Cerebellar nuclear complex (tissue), 1 donor: ENCODE data around the gene EFNB2.
A peak's percentile ranks its signal among the peaks of the same experiment; 100 is the strongest.

Source experiments
- DNase-seq, 2 experiments: peaks; one replicate each; lab custom pipeline; 2025; lab: John Stamatoyannopoulos, UW

Gene EFNB2, protein sequence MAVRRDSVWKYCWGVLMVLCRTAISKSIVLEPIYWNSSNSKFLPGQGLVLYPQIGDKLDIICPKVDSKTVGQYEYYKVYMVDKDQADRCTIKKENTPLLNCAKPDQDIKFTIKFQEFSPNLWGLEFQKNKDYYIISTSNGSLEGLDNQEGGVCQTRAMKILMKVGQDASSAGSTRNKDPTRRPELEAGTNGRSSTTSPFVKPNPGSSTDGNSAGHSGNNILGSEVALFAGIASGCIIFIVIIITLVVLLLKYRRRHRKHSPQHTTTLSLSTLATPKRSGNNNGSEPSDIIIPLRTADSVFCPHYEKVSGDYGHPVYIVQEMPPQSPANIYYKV

DNA sequence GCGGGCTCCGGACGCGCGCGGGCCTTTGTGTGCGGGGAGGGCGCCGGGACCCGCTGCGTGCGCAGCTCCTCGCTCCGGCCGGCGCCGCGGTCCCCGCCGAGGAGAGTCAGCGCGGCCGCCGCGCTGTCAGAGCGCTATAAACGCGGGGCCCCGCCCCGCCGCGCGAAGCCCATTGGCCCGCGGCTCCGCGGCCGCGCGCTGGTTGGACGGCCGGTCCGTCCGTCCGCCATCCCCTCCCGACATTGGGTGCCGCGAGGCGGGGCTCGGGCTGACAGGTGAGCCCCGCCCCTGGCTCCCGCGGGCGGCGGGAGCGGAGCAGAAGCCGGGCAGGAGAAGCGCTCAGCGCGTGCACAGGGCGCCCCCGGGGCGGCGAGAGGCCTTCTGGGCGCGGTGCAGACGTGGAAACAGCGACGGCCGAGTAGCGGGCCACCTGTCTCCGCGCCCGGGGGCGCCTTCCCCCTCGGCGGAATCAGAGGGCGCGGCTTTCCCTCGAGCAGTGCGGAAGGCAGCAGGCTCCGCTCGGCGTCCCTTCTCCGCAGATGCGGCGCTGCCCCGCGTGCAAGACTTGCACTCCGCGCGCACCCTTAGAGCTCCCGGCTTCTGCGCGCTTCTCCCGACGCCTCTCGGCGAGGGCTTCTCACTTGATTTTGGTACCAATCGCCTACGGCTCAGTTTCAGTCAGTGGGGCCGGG is at the start of gene EFNB2:
Gene EFNB2, minus strand, starts transcription at position 111 of the 692 bp plus-strand sequence. CDS start 698 bp downstream, outside the sequence.
- DNase-seq, result peak; percentile 25 to 73

DNA sequence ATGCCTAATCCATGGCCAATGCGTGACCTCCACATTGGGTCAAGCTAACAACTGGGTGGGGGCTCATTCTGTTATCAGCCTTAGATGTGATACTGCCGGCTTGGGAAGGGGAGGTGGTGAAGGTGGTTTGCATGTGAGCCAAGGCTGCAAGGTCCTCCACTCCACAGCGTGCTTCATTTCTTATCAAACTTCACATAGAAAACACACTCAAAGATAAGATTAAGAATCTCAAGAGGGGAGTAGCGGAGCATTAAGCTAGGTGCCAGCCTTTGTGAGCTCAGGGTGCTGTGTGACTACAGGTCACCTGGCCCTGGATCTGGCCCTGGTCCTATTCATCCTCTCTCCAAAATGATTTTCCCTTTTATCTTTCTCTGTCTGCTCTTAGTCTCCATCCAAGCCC is 45.8 kb upstream of the EFNB2 start:
- DNase-seq, result no peak

DNA sequence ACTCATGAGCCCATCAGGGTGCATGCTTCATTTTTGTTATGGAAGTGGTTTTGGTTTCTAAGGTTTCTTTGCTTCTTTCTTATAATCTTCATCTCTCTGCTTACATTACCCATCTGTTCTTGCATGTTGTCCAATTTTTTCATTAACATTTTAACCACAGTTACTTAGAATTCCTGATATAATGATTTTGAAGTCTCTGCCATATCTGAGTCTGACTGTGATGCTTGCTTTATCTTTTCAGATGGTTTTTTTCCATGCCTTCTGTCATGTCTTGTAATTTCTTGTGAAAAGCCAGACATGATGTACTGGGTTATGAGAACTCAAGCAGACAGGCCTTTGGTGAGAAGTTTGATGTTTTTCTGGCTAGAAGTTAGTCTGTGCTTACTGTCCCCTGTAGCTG is 40.4 kb upstream of the EFNB2 start:
- DNase-seq, result no peak

DNA sequence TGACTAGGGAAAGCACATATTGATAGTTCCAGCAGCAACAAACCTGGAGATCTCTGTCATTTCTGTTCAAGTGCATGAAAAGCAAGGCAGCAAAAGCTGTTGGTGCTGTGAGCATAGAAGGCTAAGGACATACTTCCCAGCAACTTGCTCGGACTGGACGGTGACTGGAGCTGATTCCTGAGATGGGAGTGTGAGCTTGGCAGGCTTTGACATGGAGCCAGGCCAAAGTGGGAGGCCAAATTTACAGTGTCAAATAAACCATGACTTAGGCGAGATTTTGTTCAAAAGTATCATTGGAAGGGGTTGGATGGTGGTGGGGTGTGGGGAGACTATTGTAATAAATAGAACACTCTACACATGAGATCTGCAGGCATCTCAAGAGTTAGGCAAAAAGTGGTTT is 38.4 kb upstream of the EFNB2 start:
- no peak for DNase-seq

DNA sequence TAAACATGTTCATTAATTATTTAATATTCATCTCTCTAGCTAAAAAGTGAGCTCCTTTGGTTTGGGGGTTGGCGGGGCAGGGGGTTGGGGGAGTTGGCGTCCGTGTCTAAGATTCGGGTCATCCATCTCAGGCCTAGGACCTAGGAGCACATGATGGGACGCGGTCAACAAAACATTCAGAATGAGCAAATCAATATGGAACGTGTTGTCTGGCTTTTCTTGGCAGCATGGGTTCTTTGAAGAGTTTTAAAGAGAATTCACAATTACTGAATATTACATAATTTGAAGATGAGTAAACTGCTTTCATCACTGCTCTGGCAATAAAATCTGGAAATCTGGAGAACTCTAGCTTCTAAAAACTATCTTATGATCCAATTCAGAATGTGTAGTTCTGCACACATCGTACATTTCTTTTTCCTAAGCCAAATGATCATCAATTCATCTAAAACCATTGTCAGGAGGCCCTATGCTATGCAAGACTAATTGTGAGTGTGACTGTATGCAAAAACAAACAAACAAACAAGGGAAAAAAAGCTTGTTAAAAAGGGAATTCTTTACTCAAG is 37.9 kb upstream of the EFNB2 start:
- DNase-seq, result no peak

DNA sequence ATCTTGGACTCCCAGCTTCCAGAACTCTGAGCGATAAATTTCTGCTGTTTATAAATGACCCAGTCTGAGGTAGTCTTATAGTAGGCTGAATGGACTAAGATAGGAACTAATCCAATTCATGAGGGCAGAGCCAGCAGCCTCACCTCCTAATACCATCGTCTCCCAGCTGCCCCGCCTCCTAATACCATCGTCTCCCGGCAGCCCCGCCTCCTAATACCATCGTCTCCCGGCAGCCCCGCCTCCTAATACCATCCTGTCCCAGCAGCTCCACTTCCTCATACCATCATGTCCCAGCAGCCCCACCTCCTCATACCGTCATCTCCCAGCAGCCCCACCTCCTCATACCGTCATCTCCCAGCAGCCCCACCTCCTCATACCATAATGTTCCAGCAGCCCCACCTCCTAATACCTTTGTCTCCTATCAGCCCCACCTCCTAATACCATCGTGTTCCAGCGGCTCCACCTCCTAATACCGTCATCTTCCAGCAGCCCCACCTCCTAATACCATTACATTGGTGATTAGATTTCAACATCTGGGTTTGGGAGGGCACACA is 34.9 kb upstream of the EFNB2 start:
- DNase-seq, result no peak

DNA sequence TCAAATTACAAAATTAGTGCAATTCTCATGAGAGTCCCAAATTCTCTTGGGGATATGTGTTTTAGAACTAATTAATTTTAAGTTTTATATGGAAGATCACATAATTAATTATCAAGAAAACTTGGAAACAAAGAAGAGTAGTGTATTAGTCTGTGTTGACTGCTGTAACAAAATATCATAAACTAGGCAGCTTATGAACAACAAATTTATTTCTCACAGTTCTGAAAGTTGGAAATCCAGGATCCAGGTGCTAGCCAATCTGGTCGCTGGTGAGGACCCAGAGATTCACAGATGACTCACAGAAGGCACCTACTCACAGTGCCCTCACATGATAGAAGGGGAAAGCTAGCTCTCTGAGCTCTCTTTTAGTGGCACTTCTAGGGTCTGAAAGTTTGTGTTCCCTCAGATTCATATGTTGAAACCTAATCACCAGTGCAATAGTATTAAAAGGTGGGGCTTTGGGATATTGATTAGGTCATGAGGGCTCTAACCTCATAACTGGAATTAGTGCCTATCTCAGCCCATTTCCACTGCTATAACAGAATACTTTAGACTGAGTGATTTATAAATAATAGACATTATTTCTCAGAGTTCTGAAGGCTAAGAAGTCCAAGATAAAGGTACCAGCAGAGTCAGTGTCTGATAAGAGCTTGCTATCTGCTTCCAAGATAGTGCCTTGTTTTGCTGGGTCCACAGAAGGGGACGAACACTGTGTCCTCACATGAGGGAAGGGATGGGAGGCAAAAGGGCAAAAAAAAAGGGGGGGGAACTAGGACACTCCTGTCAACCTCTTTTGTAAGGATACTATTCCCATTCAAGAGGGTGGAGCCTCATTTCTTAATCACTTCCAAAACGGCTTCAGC is 34.0 kb upstream of the EFNB2 start:
- DNase-seq, result no peak

DNA sequence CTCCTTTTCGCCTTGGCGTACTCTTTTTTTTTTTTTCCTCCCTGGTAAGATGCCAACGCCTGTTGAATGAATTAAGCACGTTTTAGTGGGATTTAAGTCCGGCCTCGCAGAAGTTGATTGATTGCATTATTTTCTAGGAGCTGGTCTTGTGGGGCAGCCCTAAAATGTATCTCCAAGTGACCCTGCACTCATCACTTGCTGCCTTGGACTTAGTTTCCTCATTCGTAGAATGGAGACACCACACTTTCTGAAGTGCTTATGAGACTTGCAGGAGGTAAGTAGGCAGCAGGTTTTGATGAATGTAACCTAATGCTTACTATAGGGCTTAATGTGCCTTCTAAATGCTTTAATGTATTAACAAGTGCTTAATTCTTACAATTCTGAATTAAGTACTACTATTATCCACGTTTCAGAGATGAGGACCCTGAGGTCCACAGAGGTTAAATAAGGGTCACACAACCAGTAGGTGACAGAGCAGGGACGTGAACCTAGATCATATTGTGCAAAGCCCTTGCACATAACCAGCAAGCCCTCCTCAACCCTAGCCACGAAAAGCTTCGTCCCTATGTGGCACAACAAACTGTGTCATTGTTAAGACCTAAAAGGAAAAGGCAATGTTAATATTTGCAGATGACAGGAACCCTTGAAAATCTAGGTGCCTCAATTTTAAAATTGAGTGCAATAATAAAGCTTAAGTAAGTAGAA is 33.0 kb upstream of the EFNB2 start:
- DNase-seq, result no peak

DNA sequence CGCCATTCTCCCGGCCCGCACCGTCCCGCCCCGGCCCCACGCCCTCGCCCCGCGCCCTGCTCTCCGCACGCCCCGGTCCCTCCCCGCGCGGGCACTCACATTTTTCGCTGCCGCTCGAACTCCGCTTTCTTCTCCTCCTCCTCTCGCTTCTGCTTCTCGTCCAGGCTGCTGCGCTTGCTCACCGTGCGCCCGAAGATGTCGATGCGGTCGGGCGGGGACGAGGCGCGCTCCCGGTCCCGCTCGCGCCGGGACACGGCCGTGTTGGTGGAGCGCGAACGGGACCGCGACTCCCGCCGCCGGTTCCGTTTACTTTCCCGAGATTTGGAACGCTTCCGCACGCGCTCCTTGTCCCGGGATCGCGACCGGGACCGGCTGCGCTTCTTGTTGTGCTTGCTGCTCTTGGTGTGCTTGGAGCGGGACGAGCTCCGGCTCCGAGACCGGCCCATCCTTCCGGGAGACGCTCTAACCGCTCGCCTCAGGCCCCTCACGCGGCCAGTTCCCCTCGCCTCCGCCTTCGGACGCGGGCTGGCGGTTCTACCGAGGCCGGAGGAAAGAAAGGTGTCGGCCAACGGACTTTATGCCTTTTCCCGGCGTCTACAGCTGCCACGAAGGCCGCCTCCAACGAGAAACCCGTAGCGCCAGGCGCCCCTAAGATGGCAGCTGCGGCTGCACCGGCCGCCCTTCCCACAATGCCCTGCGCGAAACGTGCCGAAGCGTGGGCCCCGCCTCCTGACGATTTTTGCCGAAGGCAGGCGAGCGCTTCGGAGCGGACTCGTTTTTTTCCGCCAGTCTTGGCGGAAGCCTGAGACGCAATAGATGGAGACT is 32.2 kb upstream of the EFNB2 start, which contains the start of gene ARGLU1:
Gene ARGLU1, minus strand, starts transcription at position 664 of the 825 bp plus-strand sequence. Its CDS starts 218 bp downstream, at position 446.
- peak; percentile 25 to 67 for DNase-seq

DNA sequence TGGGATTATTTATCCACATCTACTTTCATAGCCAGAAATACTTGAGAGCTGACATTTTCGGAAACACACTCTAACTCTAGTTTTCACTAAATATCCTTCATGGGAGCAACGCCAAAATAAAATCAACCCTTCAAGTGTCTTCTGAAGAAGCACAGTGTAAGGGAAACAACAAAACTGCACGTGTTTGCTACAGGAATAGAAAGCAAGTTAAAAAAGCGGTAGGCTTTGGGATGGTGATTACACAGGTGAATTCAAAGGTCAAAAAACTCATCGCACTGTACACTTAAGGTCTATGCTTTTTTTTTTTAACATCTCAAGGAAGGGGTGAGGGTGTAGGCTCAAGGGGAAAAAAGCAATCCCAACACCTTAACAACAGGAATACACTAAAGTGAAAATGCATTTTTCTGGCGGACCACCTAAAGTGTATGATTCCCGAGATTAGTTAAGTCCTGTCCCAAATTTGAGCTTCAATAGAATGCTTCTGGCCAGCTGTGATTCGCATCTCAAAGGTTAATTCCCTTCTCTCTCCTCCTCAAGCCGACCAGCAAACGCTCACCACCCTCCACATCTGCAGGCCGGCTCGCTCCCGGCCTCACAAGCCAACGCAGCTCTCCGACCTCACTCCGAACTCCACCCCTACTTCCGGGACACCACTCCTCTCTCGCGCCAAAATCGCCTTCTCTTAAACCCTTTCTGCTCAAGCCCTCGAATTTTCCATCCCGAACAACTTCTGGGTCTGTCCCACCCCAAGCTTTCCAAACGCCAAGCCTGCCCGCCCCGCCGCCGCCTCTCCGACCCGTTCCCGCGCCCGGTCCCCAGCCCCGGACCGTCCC is 31.4 kb upstream of the EFNB2 start:
- DNase-seq, result no peak

DNA sequence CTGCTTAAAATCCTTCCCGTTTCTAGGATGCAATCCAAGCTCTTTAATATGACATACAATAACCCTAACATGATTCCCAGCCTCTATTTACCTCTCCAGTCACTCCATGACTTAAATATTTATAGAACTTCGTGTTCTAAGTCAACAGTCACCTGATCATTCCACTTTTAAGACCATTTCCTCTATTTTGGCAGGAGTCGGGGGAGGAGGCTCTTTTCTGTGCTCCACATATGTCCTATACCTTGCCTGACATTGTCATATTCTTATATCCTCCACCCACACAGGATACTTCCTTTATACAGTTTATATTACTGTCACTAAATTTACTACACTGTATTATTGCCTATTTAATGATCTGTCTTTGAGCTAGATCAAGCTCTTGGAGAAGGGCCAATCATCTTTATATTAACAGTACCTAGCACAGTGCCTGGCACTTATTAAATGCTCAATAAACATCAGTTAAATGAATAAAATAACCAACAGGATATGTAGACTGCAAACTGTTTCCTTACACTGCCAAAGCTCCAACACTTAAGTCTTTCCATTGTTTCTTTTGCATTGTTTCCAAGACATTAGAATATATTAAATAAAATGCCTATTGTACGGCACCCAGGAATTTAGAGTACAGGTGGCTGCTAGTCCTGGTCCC is 29.8 kb upstream of the EFNB2 start:
- DNase-seq, result no peak

DNA sequence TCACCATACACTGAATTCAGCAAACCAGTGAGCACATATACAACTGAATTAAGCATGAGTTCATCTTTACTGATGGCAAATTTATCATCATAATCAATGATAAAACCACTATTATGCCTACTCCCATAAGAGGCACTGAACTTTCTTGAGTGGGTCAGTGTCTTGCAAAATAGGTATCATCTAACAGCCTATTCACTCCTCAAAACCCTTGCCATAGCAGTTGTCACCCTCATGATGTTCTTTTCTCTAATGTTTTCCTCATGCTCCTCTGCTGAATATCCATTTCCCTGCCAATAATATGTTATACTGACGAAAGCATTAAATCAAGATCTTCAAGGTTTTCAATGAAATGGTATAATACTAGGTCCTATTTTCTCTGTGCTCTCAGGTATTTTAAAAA is 26.8 kb upstream of the EFNB2 start:
- no peak for DNase-seq

DNA sequence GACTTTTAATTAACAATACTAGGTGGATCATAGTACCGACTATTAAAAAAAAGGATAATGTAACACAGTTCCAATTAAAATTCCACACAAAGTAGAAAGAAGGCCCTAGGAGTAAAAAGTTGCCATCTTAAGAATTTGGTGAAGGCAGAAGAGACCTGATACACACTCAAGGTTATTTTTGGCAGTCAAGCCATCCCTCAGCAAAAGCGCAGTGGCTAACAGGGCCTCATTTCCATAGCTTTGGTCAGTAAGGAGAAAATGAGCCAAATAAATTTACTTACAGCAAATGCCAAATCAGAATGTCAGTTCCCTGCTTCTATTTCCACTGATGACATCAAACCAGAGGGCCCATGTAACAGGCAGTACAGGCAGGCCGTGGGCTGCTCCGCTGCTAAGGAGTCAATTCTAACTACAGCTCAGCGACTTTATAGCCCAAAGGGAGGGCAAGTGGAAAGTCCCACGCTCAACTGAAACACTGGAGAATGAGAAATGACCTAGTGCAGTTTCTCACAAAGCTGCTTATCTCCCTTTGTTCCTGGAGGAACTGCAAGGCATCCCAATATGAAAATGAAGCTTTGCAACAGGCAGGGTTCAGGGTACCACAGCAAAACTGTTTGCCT is 26.2 kb upstream of the EFNB2 start:
- DNase-seq, result no peak

DNA sequence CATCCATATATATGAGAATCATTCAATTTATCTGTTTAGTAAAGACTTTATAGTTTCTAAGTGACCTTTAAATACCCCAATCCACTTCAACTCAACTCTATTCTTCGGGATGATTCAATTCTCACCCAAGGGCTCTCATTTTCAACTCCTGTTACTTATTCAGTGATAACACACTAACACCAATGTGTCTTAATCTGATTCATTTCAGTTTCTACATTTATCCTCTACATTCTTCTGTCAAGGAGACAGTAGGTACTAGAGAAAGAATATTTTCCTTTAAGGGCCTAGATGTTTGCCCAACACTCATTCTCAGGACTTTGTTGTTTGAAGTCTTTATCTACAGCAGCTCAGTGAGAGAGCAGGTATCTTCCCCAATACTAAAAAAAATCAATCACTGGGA is 25.4 kb upstream of the EFNB2 start:
- DNase-seq, result no peak

DNA sequence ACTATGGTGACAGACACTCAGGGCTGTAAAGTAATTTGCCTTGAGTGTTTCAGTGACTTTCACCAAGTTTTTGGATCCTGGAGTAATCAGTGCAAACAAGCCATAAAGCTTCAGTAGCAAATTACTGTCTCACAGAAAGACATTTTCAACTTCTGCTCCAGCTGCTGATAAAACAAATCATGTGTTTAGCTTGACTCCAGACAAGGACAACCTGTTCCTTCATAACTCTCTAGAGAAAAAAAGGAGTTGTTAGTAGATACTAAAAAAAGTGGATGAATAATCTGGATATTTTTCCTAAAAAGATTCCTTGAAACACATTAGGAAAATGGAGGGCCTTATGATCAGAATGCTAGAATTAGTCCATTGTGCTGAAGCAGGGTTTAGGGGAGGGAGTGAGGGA is 23.1 kb upstream of the EFNB2 start:
- DNase-seq, result no peak

DNA sequence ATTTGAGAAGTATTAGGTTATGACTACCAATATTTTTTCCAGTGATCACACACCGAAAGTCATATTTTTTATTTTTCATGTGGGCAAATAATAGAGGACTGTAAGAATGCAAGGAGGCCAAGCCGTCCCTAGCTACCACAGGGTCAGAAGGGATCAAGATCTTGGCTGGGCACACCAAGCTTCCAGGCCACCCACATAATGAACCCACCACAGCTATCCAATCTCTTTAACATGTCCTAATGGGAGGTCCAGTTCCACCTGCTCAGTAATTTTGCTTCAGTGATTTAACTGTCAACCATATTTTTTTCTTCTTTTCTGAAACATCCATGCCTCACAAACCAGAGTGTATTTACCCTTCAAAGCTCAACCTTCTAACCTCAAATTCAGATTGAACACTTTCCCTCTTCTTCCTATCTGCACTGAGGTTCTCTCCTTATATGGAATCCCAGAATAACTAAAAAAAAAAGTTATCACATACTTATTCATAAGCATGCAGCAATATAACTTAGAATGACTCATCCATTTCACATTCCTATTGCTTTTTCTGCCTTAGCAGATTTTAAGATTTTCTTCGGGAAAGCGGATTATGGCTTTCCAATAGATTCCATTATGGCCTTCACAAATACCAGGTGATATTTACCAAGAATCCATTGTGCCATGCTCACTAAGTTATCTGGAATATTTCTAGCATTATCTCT is 20.3 kb upstream of the EFNB2 start:
- no peak for DNase-seq

DNA sequence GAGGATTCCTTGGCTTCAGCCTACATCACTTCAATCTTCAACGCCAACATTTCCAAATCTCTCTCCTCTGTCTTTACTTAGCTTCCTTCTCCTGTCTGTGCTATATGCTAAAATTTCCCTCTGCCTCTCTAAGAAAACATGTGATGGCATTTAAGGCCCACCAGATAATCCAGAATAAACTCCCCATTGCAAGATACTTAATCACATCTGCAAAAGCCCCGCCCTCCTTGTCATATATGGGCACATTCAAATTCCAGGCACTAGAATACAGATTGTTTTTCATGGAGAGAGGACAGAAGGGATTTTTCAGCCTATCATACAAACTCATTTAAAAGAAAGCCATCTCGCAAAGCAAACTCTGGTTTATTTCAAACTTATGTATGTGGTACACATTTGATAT is 16.3 kb upstream of the EFNB2 start:
- no peak for DNase-seq

DNA sequence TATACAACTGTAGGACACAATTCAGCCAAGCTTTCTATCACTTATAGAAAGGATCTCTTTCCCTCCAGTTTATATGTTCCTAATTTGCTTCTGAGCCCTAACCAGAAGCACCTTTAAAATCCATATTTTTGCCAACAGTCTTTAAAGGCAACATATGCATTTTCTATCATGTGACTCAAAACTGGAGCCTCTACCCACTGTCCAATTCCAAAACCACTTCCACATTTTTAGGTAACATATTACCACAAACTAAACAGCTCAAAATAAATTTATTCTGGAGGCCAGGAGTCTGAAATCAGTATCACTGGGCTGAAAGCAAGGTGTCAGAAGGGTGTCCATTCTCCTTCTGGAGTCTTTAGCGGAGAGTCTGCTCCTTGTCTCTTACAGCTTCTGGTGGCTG is 15.9 kb upstream of the EFNB2 start:
- no peak for DNase-seq
